Endothelial cell (in vitro differentiated cells): ENCODE measurements around the gene PXYLP1. TPM values are rescaled to one million over a fixed set of nuclear protein-coding genes. Genes with fewer than 3 reads are reported as not detected.

ENCODE experiments used
- DNase-seq: peaks from one replicate; pipeline ENCODE4 v3.0.0; 2021; ENCODE audit warnings: low spot score
- H3K27ac Mint-ChIP-seq: one replicate; pipeline ENCODE4 v1.8.0; 2021; ENCODE audit warnings: mixed read lengths, inconsistent platforms; ENCODE audit not compliant: unreplicated experiment
- H3K27me3 Mint-ChIP-seq: one replicate; pipeline ENCODE4 v1.8.0; 2021; ENCODE audit warnings: mild to moderate bottlenecking, moderate library complexity, mixed read lengths, inconsistent platforms; ENCODE audit not compliant: unreplicated experiment
- H3K36me3 Mint-ChIP-seq: one replicate; pipeline ENCODE4 v1.8.0; 2021; ENCODE audit warnings: mild to moderate bottlenecking, low read depth, mixed read lengths, inconsistent platforms; ENCODE audit not compliant: unreplicated experiment
- H3K4me1 Mint-ChIP-seq: one replicate; pipeline ENCODE4 v1.8.0; 2021; ENCODE audit warnings: mild to moderate bottlenecking, mixed read lengths, inconsistent platforms; ENCODE audit not compliant: unreplicated experiment
- H3K4me3 Mint-ChIP-seq: one replicate; pipeline ENCODE4 v1.8.0; 2021; ENCODE audit warnings: mild to moderate bottlenecking, mixed read lengths, inconsistent platforms; ENCODE audit not compliant: unreplicated experiment
- H3K9me3 Mint-ChIP-seq: one replicate; pipeline ENCODE4 v1.8.0; 2021; ENCODE audit warnings: mixed read lengths, inconsistent platforms; ENCODE audit not compliant: unreplicated experiment
- CTCF ChIP-seq: fragments of 200-600 bp; sonication (generic); IDR thresholded peaks from one replicate; pipeline ENCODE4 v1.5.0; 2021; ENCODE audit warnings: antibody characterized with exemption; ENCODE audit not compliant: unreplicated experiment
- total RNA-seq: library from RNA; stranded (reverse); fragmentation: NEBNext Ultra II Directional; extraction: Animal tissue kit (Norgen Biotek cat#: 25700); gene quantifications from one replicate; pipeline ENCODE4 v1.2.1, GENCODE V29; 2021; ENCODE audit not compliant: unreplicated experiment

The PXYLP1 gene
- total RNA-seq, 1 donor from 2014 or later: 4.4 TPM

- TF ChIP-seq CTCF: no peak
- Mint-ChIP-seq H3K27ac (no peak overlapping the region), H3K36me3 (peaks cover 6% of the 10 kb centered on the region), H3K27me3 (peaks cover 2% of the 10 kb centered on the region), H3K4me3 (no peak overlapping the region), H3K9me3 (no peaks in the 10 kb centered on the region), H3K4me1 (peaks cover 13% of the 10 kb centered on the region)
- DNase-seq: no peak
Measured at GRCh38 chr3:141273700-141274410, 42.2 kb downstream of the PXYLP1 start.

GRCh38 chr3:141274411-141275031 is 42.9 kb downstream of the PXYLP1 start:
- Mint-ChIP-seq H3K4me3 (no peak overlapping the region), H3K4me1 (peaks cover 18% of the 10 kb centered on the region), H3K36me3 (peaks cover 6% of the 10 kb centered on the region), H3K27me3 (peaks cover 2% of the 10 kb centered on the region), H3K9me3 (no peaks in the 10 kb centered on the region), H3K27ac (no peak overlapping the region)
- no peak for DNase-seq
- no peak for TF ChIP-seq CTCF

GRCh38 chr3:141275032-141275422 is 43.4 kb downstream of the PXYLP1 start:
- Mint-ChIP-seq H3K27ac (no peak overlapping the region), H3K4me3 (no peak overlapping the region)
- no peak for DNase-seq

GRCh38 chr3:141275511-141275910 is 43.9 kb downstream of the PXYLP1 start:
- DNase-seq: no peak
- H3K4me3 Mint-ChIP-seq: no peak overlapping the region
- H3K9me3 Mint-ChIP-seq: no peaks in the 10 kb centered on the region
- H3K4me1 Mint-ChIP-seq: peaks cover 18% of the 10 kb centered on the region
- peaks cover 4% of the 10 kb centered on the region for H3K27me3 Mint-ChIP-seq
- peaks cover 6% of the 10 kb centered on the region for H3K36me3 Mint-ChIP-seq
- H3K27ac Mint-ChIP-seq: no peak overlapping the region
- TF ChIP-seq CTCF: no peak

More at GRCh38 chr3:141275032-141275422, 43.4 kb downstream of the PXYLP1 start:
- Mint-ChIP-seq H3K27me3 (peaks cover 4% of the 10 kb centered on the region), H3K4me1 (peaks cover 18% of the 10 kb centered on the region), H3K9me3 (no peaks in the 10 kb centered on the region), H3K36me3 (peaks cover 6% of the 10 kb centered on the region)
- TF ChIP-seq CTCF: no peak

GRCh38 chr3:141275973-141276372 is 44.3 kb downstream of the PXYLP1 start:
- H3K4me3 Mint-ChIP-seq: no peak overlapping the region
- peaks cover 6% of the 10 kb centered on the region for H3K36me3 Mint-ChIP-seq
- no peak overlapping the region for H3K27ac Mint-ChIP-seq
- no peak for DNase-seq
- no peaks in the 10 kb centered on the region for H3K9me3 Mint-ChIP-seq
- no peak for TF ChIP-seq CTCF
- H3K4me1 Mint-ChIP-seq: peaks cover 18% of the 10 kb centered on the region
- H3K27me3 Mint-ChIP-seq: peaks cover 4% of the 10 kb centered on the region
